Peyer's patch (tissue), 4 donors: Measurements from ENCODE around the gene ALDH2. TPM values are rescaled to one million over a fixed set of nuclear protein-coding genes. Genes with fewer than 3 reads are reported as not detected.

Experiments used
- DNase-seq, 3 donors: peaks; one replicate each; pipeline ENCODE4 v3.0.0-alpha.2; 2017 to 2019
- H3K27ac ChIP-seq, 4 donors: fragments of 200-600 bp; sonication (generic); one replicate each; pipeline ENCODE4 v1.5.1; 2016 to 2019
- H3K27me3 ChIP-seq, 2 donors: fragments of 200-600 bp; sonication (generic); one replicate each; pipeline ENCODE4 v1.5.1; 2019
- H3K36me3 ChIP-seq, 3 donors: fragments of 200-600 bp; sonication (generic); one replicate each; pipeline ENCODE4 v1.5.1; 2016 to 2019
- H3K4me1 ChIP-seq, 4 donors: fragments of 200-600 bp; sonication (generic); one replicate each; pipeline ENCODE4 v1.5.1; 2016 to 2019
- H3K4me3 ChIP-seq, 4 donors: fragments of 200-600 bp; sonication (generic); 1 replicate in 3 of 4; 2 replicates in 1 of 4; pipeline ENCODE4 v1.5.1; 2016 to 2019; ENCODE audit warnings: mild to moderate bottlenecking in 1 of 4
- H3K9me3 ChIP-seq, 4 donors: fragments of 200-600 bp; sonication (generic); one replicate each; pipeline ENCODE4 v1.5.1; 2016 to 2019; ENCODE audit warnings: mild to moderate bottlenecking in 1 of 4
- CTCF ChIP-seq, 6 experiments: fragments of 450-650 bp in 4 of 6; fragments of 200-600 bp in 2 of 6; sonication (generic) in 1 of 6; IDR thresholded peaks; one replicate each; pipeline ENCODE4 v1.5.1; 2017 to 2019; ENCODE audit warnings: antibody characterized with exemption in 6 of 6, mild to moderate bottlenecking in 3 of 6, moderate library complexity in 1 of 6
- POLR2A ChIP-seq, 2 donors: fragments of 450-650 bp; IDR thresholded peaks; one replicate each; pipeline ENCODE4 v1.5.1; 2017; ENCODE audit warnings: antibody characterized with exemption in 2 of 2, mild to moderate bottlenecking in 2 of 2, moderate library complexity in 2 of 2
- total RNA-seq, 4 donors: library from RNA; depleted of rRNA; stranded (reverse); fragments of >200 nt; gene quantifications; one replicate each; pipeline ENCODE4 v1.1.0, GENCODE V29; 2016

ALDH2 gene
- total RNA-seq, 4 donors from 2014 or later, result 118 to 215 (median 177) TPM

- Histone ChIP-seq H3K9me3 (no peaks in the 10 kb centered on the region), H3K4me3 (no peak overlapping the region), H3K27me3 (no peaks in the 10 kb centered on the region), H3K4me1 (peaks cover 0 to 6% (median 0%) of the 10 kb centered on the region in 4 donors), H3K27ac (no peak overlapping the region), H3K36me3 (peaks cover 0 to 81% (median 0%) of the 10 kb centered on the region in 3 donors)
- DNase-seq, result no peak
- TF ChIP-seq POLR2A (IDR thresholded peaks at IDR 0.05), result no peak
- no peak for TF ChIP-seq CTCF (IDR thresholded peaks at IDR 0.05)
Measured at GRCh38 chr12:111784953-111785352, 18.2 kb downstream of the ALDH2 start.

- DNase-seq, result no peak
- Histone ChIP-seq H3K4me1 (no peaks in the 10 kb centered on the region), H3K4me3 (no peak overlapping the region), H3K27ac (no peak overlapping the region), H3K9me3 (no peaks in the 10 kb centered on the region), H3K27me3 (no peaks in the 10 kb centered on the region), H3K36me3 (peaks cover 0 to 88% (median 0%) of the 10 kb centered on the region in 3 donors)
- TF ChIP-seq CTCF (IDR thresholded peaks at IDR 0.05), result no peak
- TF ChIP-seq POLR2A (IDR thresholded peaks at IDR 0.05), result no peak
Measured at GRCh38 chr12:111785651-111786050, 18.9 kb downstream of the ALDH2 start.

GRCh38 chr12:111788178-111788654, 21.5 kb downstream of the ALDH2 start:
- no peak overlapping the region for H3K27ac ChIP-seq
- H3K36me3 ChIP-seq, result peaks cover 0 to 93% (median 0%) of the 10 kb centered on the region in 3 donors
- peak in 2 of 3 donors; percentile 51 to 65 for DNase-seq
- no peaks in the 10 kb centered on the region for H3K27me3 ChIP-seq
- H3K4me3 ChIP-seq, result no peak overlapping the region
- no peak for TF ChIP-seq POLR2A (IDR thresholded peaks at IDR 0.05)
- peak in 4 of 6 experiments; percentile 38 to 62 (median 47) for TF ChIP-seq CTCF (IDR thresholded peaks at IDR 0.05)
- peaks cover 0 to 11% (median 0%) of the 10 kb centered on the region in 4 donors for H3K4me1 ChIP-seq
- no peaks in the 10 kb centered on the region for H3K9me3 ChIP-seq

- no peak for TF ChIP-seq CTCF (IDR thresholded peaks at IDR 0.05)
- no peak for TF ChIP-seq POLR2A (IDR thresholded peaks at IDR 0.05)
- H3K36me3 ChIP-seq, result peaks cover 0 to 93% (median 0%) of the 10 kb centered on the region in 3 donors
- no peak overlapping the region for H3K4me3 ChIP-seq
- H3K9me3 ChIP-seq, result no peaks in the 10 kb centered on the region
- H3K4me1 ChIP-seq, result peaks cover 0 to 11% (median 0%) of the 10 kb centered on the region in 4 donors
- H3K27me3 ChIP-seq, result no peaks in the 10 kb centered on the region
- no peak overlapping the region for H3K27ac ChIP-seq
- DNase-seq, result no peak
Measured at GRCh38 chr12:111789779-111790178, 23.0 kb downstream of the ALDH2 start.

GRCh38 chr12:111791507-111791906, 24.8 kb downstream of the ALDH2 start:
- Histone ChIP-seq H3K36me3 (peaks cover 0 to 95% (median 0%) of the 10 kb centered on the region in 3 donors), H3K27me3 (no peaks in the 10 kb centered on the region), H3K4me3 (no peak overlapping the region), H3K4me1 (peaks cover 0 to 11% (median 0%) of the 10 kb centered on the region in 4 donors), H3K27ac (peak overlapping the region in 3 of 4 donors; percentile 32 to 81 (median 69)), H3K9me3 (no peaks in the 10 kb centered on the region)
- peak in 1 of 3 donors; percentile 49 for DNase-seq
- TF ChIP-seq POLR2A (IDR thresholded peaks at IDR 0.05) (no peak), CTCF (IDR thresholded peaks at IDR 0.05) (no peak)
